Measurements from ENCODE around the gene PISD.

Gene PISD

DNA sequence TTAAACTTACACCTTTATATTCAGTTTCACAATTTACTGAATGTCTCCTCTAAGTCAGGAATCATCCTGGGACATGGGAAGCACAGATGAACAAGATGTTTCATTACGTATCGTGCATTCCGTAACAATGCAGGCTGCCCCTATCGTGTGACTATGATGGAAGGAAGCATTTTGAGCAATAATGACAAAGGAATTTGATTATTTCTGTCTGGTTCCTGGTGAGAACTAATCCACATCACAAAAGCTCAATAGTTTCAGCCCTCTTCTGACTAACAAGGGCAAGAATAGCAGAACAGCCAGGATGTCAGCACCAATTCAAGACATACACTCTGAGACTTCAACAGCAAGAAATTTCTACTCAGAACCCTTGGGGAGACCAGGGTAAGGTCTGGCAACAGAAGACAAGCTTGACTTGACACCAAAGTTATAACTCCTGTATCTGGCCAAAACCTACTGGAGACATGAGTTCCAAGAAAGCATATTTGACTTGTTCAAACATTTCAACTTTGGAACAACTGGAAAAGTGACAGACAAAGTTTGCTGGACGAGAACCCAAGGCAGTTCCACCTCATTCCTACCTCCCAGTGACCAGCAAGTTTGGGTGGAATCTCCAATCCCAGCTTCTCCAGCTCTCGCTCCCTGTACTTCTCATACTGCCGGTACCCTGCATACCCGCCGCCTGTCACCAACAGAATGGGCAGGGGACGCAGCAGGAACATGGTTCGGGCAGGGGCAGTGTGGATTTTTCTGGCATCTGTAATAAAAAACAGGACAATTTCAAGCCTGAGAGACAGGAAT, 14.3 kb downstream of the PISD start:
- CTCF ChIA-PET: interaction anchor here (1.2 to 1.7 kb wide), 4 partner anchors 13 to 329 kb away, joined by 3 to 5 read pairs (median 4); no protein-coding TSS in a partner anchor
- Histone ChIP-seq H3K36me3 (ENCODE audit: control insufficient read depth in 2 of 2, insufficient read depth in 1 of 2, low read length in 2 of 2) (peaks cover 6 to 41% of the 10 kb centered on the region in 2 experiments), H3K9me3 (ENCODE audit: control insufficient read depth, insufficient read depth, low read depth, low read length) (no peaks in the 10 kb centered on the region), H3K4me3 (ENCODE audit: low read depth, low read length) (no peak overlapping the region), H3K4me1 (ENCODE audit: control insufficient read depth, insufficient read depth, low read length) (peaks cover 8% of the 10 kb centered on the region), H3K27ac (ENCODE audit: extremely low read depth, low read depth, low read length) (no peak overlapping the region)
- POLR2A ChIA-PET: interaction anchor here (1.5 to 1.8 kb wide), 2 partner anchors 14 to 17 kb away, joined by 5 to 13 read pairs; partner anchors contain the start of gene PISD
- peak; percentile 63 for TF ChIP-seq ZNF600 (tag by site-specific recombination; IDR thresholded peaks at IDR 0.05)
- TF ChIP-seq KLF16 (tag by site-specific recombination; IDR thresholded peaks at IDR 0.05): no peak
- TF ChIP-seq ZBTB17 (tag by site-specific recombination; IDR thresholded peaks at IDR 0.05): 0 out of 2 replicates have a peak, but pooled peaks have one; percentile 39
- TF ChIP-seq GLIS1 (tag by site-specific recombination; IDR thresholded peaks at IDR 0.05): no peak

DNA sequence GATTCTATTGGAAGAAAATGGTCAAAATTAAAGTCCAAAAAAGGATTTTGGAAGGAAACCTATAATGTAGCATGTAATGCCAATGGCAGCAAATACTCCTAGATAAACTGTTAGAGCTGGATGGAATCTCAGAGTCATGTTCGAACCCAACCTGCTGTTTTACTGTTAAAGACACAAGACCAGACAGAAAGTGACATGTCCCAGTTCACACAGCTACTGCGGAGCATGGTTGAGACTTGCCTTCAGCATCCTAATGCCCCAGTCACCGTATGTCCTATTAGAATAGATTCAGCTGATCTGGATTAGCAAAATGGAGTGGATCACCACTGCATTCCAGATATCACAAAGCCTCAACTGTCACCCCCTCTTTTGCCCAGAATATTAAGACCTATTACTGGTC, 14.9 kb downstream of the PISD start:
- ChIA-PET POLR2A (interaction anchor here (1.5 to 1.8 kb wide), 2 partner anchors 15 to 16 kb away, joined by 5 to 13 read pairs; partner anchors contain the start of gene PISD), CTCF (interaction anchor here (1.1 to 1.7 kb wide), 5 partner anchors 13 to 330 kb away, joined by 3 to 5 read pairs (median 4); no protein-coding TSS in a partner anchor)
- no peak overlapping the region for H3K27ac ChIP-seq (ENCODE audit: extremely low read depth, low read depth, low read length)
- peaks cover 6 to 41% of the 10 kb centered on the region in 2 experiments for H3K36me3 ChIP-seq (ENCODE audit: control insufficient read depth in 2 of 2, insufficient read depth in 1 of 2, low read length in 2 of 2)
- H3K9me3 ChIP-seq (ENCODE audit: control insufficient read depth, insufficient read depth, low read depth, low read length): no peaks in the 10 kb centered on the region
- TF ChIP-seq ZNF292 (tag by site-specific recombination; IDR thresholded peaks at IDR 0.05; ENCODE audit: borderline replicate concordance, low read depth) (no peak), ZNF426 (tag by site-specific recombination; IDR thresholded peaks at IDR 0.05) (no peak), ZNF23 (tag by site-specific recombination; IDR thresholded peaks at IDR 0.05; ENCODE audit: borderline replicate concordance) (no peak)
- H3K4me3 ChIP-seq (ENCODE audit: low read depth, low read length): no peak overlapping the region
- H3K4me1 ChIP-seq (ENCODE audit: control insufficient read depth, insufficient read depth, low read length): peaks cover 8% of the 10 kb centered on the region

DNA sequence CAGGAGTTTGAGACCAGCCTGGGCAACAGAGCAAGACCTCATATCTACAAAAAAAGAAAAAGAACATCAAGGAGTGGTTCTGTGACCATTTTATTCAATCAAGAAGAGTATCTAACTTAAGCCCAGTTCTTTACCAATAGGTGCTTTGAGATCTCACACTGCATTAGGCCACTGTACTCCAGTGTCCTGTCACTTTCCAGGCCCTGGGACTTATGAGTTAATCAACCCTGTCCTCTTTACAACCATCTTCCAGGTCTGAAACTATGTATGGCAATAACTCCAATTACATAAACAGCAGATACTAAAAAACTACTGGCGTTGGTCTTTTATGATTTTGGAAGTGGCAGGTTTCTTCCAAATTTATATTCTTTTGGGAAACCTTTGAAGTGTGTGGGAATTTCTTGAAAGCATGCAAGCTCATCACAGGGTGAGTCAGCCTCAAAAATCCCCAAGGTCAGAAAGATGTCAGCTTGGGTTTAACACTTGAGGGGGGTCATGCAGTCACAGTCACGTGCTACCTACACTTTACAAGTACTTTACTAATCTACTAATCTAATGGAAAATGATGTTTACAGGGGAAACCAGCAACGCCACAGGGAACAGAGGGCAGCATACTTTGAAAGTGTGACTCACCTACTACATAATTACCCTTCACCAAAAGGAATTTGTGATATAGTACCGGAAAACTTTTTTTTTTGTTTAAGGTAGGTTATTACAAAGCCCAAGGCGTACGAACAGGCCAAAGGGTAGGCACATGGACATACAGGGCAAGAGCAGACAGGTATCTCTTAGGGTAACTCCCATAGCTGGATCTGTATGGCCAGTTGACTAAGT, 15.6 kb downstream of the PISD start:
- Histone ChIP-seq H3K4me1 (ENCODE audit: control insufficient read depth, insufficient read depth, low read length) (peaks cover 8% of the 10 kb centered on the region), H3K27ac (ENCODE audit: extremely low read depth, low read depth, low read length) (peak overlapping the region; percentile 39), H3K36me3 (ENCODE audit: control insufficient read depth in 2 of 2, insufficient read depth in 1 of 2, low read length in 2 of 2) (peaks cover 8 to 41% of the 10 kb centered on the region in 2 experiments), H3K4me3 (ENCODE audit: low read depth, low read length) (no peak overlapping the region), H3K9me3 (ENCODE audit: control insufficient read depth, insufficient read depth, low read depth, low read length) (no peaks in the 10 kb centered on the region)
- POLR2A ChIA-PET: interaction anchor here (1.5 to 1.8 kb wide), 2 partner anchors 15 to 16 kb away, joined by 5 to 13 read pairs; partner anchors contain the start of gene PISD
- CTCF ChIA-PET: interaction anchor here (1.1 to 1.7 kb wide), 4 partner anchors 12 to 324 kb away, joined by 3 to 5 read pairs (median 4); no protein-coding TSS in a partner anchor
- TF ChIP-seq KLF1 (tag by site-specific recombination; IDR thresholded peaks at IDR 0.05): no peak
- no peak for TF ChIP-seq ZNF843 (tag by site-specific recombination; IDR thresholded peaks at IDR 0.05)
- no peak for TF ChIP-seq KLF7 (tag by site-specific recombination; IDR thresholded peaks at IDR 0.05; ENCODE audit: borderline replicate concordance)
- TF ChIP-seq, protein P1, sequence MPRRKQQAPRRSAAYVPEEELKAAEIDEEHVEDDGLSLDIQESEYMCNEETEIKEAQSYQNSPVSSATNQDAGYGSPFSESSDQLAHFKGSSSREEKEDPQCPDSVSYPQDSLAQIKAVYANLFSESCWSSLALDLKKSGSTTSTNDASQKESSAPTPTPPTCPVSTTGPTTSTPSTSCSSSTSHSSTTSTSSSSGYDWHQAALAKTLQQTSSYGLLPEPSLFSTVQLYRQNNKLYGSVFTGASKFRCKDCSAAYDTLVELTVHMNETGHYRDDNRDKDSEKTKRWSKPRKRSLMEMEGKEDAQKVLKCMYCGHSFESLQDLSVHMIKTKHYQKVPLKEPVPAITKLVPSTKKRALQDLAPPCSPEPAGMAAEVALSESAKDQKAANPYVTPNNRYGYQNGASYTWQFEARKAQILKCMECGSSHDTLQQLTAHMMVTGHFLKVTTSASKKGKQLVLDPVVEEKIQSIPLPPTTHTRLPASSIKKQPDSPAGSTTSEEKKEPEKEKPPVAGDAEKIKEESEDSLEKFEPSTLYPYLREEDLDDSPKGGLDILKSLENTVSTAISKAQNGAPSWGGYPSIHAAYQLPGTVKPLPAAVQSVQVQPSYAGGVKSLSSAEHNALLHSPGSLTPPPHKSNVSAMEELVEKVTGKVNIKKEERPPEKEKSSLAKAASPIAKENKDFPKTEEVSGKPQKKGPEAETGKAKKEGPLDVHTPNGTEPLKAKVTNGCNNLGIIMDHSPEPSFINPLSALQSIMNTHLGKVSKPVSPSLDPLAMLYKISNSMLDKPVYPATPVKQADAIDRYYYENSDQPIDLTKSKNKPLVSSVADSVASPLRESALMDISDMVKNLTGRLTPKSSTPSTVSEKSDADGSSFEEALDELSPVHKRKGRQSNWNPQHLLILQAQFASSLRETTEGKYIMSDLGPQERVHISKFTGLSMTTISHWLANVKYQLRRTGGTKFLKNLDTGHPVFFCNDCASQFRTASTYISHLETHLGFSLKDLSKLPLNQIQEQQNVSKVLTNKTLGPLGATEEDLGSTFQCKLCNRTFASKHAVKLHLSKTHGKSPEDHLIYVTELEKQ (tag by site-specific recombination; IDR thresholded peaks at IDR 0.05; ENCODE audit: borderline replicate concordance): peak; percentile 80; the same call in 1 of the 2 replicates
- TF ChIP-seq ZNF621 (tag by site-specific recombination; IDR thresholded peaks at IDR 0.05): no peak
- peak; percentile 75; the same call in 1 of the 2 replicates for TF ChIP-seq ZSCAN23 (tag by site-specific recombination; IDR thresholded peaks at IDR 0.05)
- TF ChIP-seq, protein P2, sequence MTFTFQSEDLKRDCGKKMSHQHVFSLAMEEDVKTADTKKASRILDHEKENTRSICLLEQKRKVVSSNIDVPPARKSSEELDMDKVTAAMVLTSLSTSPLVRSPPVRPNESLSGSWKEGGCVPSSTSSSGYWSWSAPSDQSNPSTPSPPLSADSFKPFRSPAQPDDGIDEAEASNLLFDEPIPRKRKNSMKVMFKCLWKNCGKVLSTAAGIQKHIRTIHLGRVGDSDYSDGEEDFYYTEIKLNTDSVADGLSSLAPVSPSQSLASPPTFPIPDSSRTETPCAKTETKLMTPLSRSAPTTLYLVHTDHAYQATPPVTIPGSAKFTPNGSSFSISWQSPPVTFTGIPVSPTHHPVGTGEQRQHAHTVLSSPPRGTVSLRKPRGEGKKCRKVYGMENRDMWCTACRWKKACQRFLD (tag by site-specific recombination; IDR thresholded peaks at IDR 0.05): no peak
- no peak for TF ChIP-seq ZNF10 (tag by site-specific recombination; IDR thresholded peaks at IDR 0.05)
- no peak for TF ChIP-seq ZNF701 (tag by site-specific recombination; IDR thresholded peaks at IDR 0.05)
- TF ChIP-seq, protein P3, sequence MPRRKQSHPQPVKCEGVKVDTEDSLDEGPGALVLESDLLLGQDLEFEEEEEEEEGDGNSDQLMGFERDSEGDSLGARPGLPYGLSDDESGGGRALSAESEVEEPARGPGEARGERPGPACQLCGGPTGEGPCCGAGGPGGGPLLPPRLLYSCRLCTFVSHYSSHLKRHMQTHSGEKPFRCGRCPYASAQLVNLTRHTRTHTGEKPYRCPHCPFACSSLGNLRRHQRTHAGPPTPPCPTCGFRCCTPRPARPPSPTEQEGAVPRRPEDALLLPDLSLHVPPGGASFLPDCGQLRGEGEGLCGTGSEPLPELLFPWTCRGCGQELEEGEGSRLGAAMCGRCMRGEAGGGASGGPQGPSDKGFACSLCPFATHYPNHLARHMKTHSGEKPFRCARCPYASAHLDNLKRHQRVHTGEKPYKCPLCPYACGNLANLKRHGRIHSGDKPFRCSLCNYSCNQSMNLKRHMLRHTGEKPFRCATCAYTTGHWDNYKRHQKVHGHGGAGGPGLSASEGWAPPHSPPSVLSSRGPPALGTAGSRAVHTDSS (tag by site-specific recombination; IDR thresholded peaks at IDR 0.05): no peak
- no peak for TF ChIP-seq SP3 (tag by site-specific recombination; IDR thresholded peaks at IDR 0.05)
- TF ChIP-seq ZNF174 (tag by site-specific recombination; IDR thresholded peaks at IDR 0.05): no peak
- TF ChIP-seq KLF10 (tag by site-specific recombination; IDR thresholded peaks at IDR 0.05): peak; percentile 70
- TF ChIP-seq RBAK (tag by site-specific recombination; IDR thresholded peaks at IDR 0.05): no peak
